GM12878 (cell line): ENCODE data around the gene NLGN1. TPM values are rescaled to one million over a fixed set of nuclear protein-coding genes. Genes with fewer than 3 reads are reported as not detected.

Experiments used
- ATAC-seq: fragments of 200-7000 bp; cut with Tn5 transposase; 3 replicates; pipeline ENCODE4 v1.9.1; 2020; ENCODE audit warnings: mild to moderate bottlenecking, moderate library complexity
- BruUV-seq: library from RNA; stranded (reverse); fragments of 400-500 nt; replicated peaks from 2 replicates; lab custom pipeline; 2021; lab: Mats Ljungman, UMichigan
- CTCF ChIA-PET: fragments of 300-600 bp; sonication (Branson Sonifier 250); formaldehyde crosslinking; extraction: SDS; loops from one replicate; lab custom pipeline; 2021; ENCODE audit warnings: inconsistent platforms; lab: Yijun Ruan, JAX
- POLR2A ChIA-PET: fragments of 350-600 bp; formaldehyde crosslinking; extraction: SDS; loops from one replicate; lab custom pipeline; 2021; ENCODE audit warnings: inconsistent platforms; lab: Charles Lee
- RAD21 ChIA-PET: fragments of 300-600 bp; sonication (Branson Sonifier 250); formaldehyde crosslinking; loops from one replicate; lab custom pipeline; 2023; ENCODE audit warnings: antibody characterized with exemption; ENCODE audit not compliant: unreplicated experiment; lab: Charles Lee
- SMC1A ChIA-PET: fragments of 300-600 bp; sonication (Branson Sonifier 250); formaldehyde crosslinking; loops from one replicate; lab custom pipeline; 2023; ENCODE audit not compliant: unreplicated experiment, uncharacterized antibody; lab: Charles Lee
- DNase-seq: peaks from one replicate; pipeline ENCODE4 v3.0.0-alpha.2; 2011; ENCODE audit warnings: low read depth, low spot score
- FAIRE-seq: peaks from 3 replicates; lab custom pipeline; 2011; peaks lifted over from hg19 to GRCh38; lab: Jason Lieb, UNC
- H2AFZ ChIP-seq: 2 replicates; pipeline ENCODE4 v1.6.0; 2011; ENCODE audit warnings: low read depth, low read length, control low read depth; ENCODE audit not compliant: control insufficient read depth
- H3K27ac ChIP-seq: 2 replicates; pipeline ENCODE4 v1.5.1; 2011; ENCODE audit warnings: control low read depth; ENCODE audit not compliant: control insufficient read depth, insufficient read depth
- H3K27me3 ChIP-seq, 2 experiments: replicated peaks in 1 of 2; 2 replicates each; pipeline versions ENCODE4 v1.6.0 to v1.6.1; 2011; ENCODE audit warnings: low read length in 1 of 2; ENCODE audit not compliant: control insufficient read depth in 2 of 2, insufficient read depth in 2 of 2
- H3K36me3 ChIP-seq, 2 experiments: 2 replicates each; pipeline ENCODE4 v1.5.1; 2011; ENCODE audit warnings: low read length in 1 of 2; ENCODE audit not compliant: control insufficient read depth in 2 of 2, insufficient read depth in 2 of 2
- H3K4me1 ChIP-seq: 2 replicates; pipeline ENCODE4 v1.6.1; 2011; ENCODE audit warnings: mild to moderate bottlenecking, low read length, moderate library complexity, mixed read lengths; ENCODE audit not compliant: control insufficient read depth, insufficient read depth
- H3K4me2 ChIP-seq: 2 replicates; pipeline ENCODE4 v1.6.0; 2011; ENCODE audit warnings: control low read depth; ENCODE audit not compliant: control insufficient read depth, insufficient read depth
- H3K4me3 ChIP-seq: fragments of 200-600 bp; sonication (generic); 2 replicates; pipeline ENCODE4 v1.5.1; 2016
- H3K79me2 ChIP-seq: 2 replicates; pipeline ENCODE4 v1.6.0; 2011; ENCODE audit warnings: low read length; ENCODE audit not compliant: control insufficient read depth, insufficient read depth
- H3K9ac ChIP-seq: 2 replicates; pipeline ENCODE4 v1.8.0; 2011; ENCODE audit warnings: low read length, control low read depth, mixed read lengths; ENCODE audit not compliant: control insufficient read depth, insufficient read depth
- H3K9me3 ChIP-seq: replicated peaks from 3 replicates; pipeline ENCODE4 v1.5.1; 2011; ENCODE audit warnings: mild to moderate bottlenecking, low read length; ENCODE audit not compliant: control insufficient read depth, insufficient read depth
- H4K20me1 ChIP-seq: 2 replicates; pipeline ENCODE4 v1.6.0; 2011; ENCODE audit not compliant: control insufficient read depth, insufficient read depth
- MYC ChIP-seq: IDR thresholded peaks from 2 replicates; pipeline ENCODE4 v1.6.1; 2011; ENCODE audit warnings: mild to moderate bottlenecking, low read length, moderate library complexity, inconsistent platforms; ENCODE audit not compliant: insufficient read depth, insufficient replicate concordance, insufficient read length, severe bottlenecking
- POLR2AphosphoS2 ChIP-seq: IDR thresholded peaks from 2 replicates; pipeline ENCODE4 v1.6.1; 2011; ENCODE audit warnings: low read depth, mild to moderate bottlenecking, low read length, improper control_type of control experiment, moderate library complexity
- SIN3A ChIP-seq: IDR thresholded peaks from 2 replicates; pipeline ENCODE4 v1.6.1; 2012; ENCODE audit warnings: low read depth, low read length, improper control_type of control experiment
- SMC3 ChIP-seq: IDR thresholded peaks from 2 replicates; pipeline ENCODE4 v1.6.1; 2011; ENCODE audit warnings: low read length, improper control_type of control experiment, borderline replicate concordance
- SPI1 ChIP-seq: IDR thresholded peaks from 2 replicates; pipeline ENCODE4 v1.6.1; 2011; ENCODE audit warnings: low read depth, mild to moderate bottlenecking, low read length, moderate library complexity, borderline replicate concordance; ENCODE audit not compliant: insufficient read depth
- TCF7 ChIP-seq: IDR thresholded peaks from 2 replicates; pipeline ENCODE4 v1.6.1; 2014; ENCODE audit warnings: antibody characterized with exemption, borderline replicate concordance
- YBX1 ChIP-seq: fragments of 450-650 bp; IDR thresholded peaks from 2 replicates; pipeline ENCODE4 v1.6.1; 2016; ENCODE audit warnings: antibody characterized with exemption
- WGBS: methylation state at CpG from one replicate; pipeline ENCODE4 v1.1.6; 2016; ENCODE audit warnings: low lambda C conversion rate; ENCODE audit not compliant: insufficient replicate concordance, insufficient coverage; ENCODE audit errors: missing lambda C conversion rate; 5-methylcytosine and 5-hydroxymethylcytosine counted together
- in situ Hi-C: fragments of 300-500 bp; cut with MboI; formaldehyde crosslinking; loops from 9 replicates; pipeline ENCODE4 v1.14.3; 2018; ENCODE audit warnings: mixed read lengths
- intact Hi-C: fragments of 100-400 bp; cut with micrococcal nuclease; formaldehyde crosslinking; loops from one replicate; pipeline ENCODE4 v1.14.2; 2022; ENCODE audit not compliant: unreplicated experiment
- polyA plus RNA-seq, 11 experiments: library from polyadenylated mRNA; depleted of rRNA in 4 of 11; unstranded in 6 of 11; stranded (reverse) in 5 of 11; fragments of >200 nt; fragmentation: Nextera tagmentation in 4 of 11; fragmentation: Illumina TruSeq in 1 of 11; extraction: Ambion mirVana in 4 of 11; extraction: Trizol in 1 of 11; gene quantifications; 1 replicate in 1 of 11; 2 replicates in 10 of 11; pipeline versions ENCODE4 v1.2.1 to v1.2.3, GENCODE V29; 2011 to 2016; ENCODE audit warnings: inconsistent platforms in 2 of 11, missing spikeins in 2 of 11, low read depth in 1 of 11
- total RNA-seq, 4 experiments: library from RNA; depleted of rRNA in 3 of 4; stranded (reverse); fragments of >200 nt in 3 of 4; fragmentation: Illumina TruSeq in 1 of 4; extraction: Trizol in 1 of 4; gene quantifications; 2 replicates each; pipeline versions ENCODE4 v1.2.1 to v1.2.3, GENCODE V29; 2013 to 2021
- TF ChIP-seq, protein P1 (sequence below): fragments of 450-650 bp; IDR thresholded peaks from 2 replicates; pipeline ENCODE4 v1.6.1; 2017; ENCODE audit warnings: antibody characterized with exemption, mild to moderate bottlenecking, moderate library complexity
- TF ChIP-seq, protein P2 (sequence below): fragments of 450-650 bp; IDR thresholded peaks from 2 replicates; pipeline ENCODE4 v1.6.1; 2014; ENCODE audit warnings: mild to moderate bottlenecking
- TF ChIP-seq, protein P3 (sequence below): fragments of 450-650 bp; IDR thresholded peaks from 2 replicates; pipeline ENCODE4 v1.6.1; 2017; ENCODE audit warnings: mild to moderate bottlenecking, moderate library complexity
- TF ChIP-seq, protein P4 (sequence below): fragments of 150-350 bp; IDR thresholded peaks from 2 replicates; pipeline ENCODE4 v1.6.1; 2016; ENCODE audit warnings: low read depth, low read length

The NLGN1 gene
- total and polyA plus RNA-seq, 10 of the 15 experiments (the other 5 are each of a cell fraction or from before 2014, with no cell fraction given): not detected

DNA sequence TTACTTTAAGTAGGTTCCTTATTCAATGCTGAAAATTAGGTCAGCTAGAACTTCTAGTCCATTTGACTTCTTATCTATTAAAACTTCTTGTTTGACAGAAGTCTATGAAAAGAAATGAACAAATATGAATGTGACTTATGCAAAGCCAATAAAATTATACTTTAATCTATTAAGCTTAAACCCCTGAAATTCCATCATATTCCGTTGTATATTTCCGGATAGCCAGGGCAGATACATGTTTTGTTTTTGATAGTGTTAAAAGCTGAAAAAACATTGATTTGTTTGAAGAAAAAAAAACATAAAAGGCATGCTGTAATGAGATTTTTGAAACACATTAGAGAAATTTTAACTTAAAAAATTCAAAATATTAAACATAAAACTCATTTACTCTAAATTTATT, 794.4 kb downstream of the NLGN1 start (continued):
- TF ChIP-seq TCF7 (no peak), SIN3A (no peak), YBX1 (no peak), SMC3 (no peak)
- TF ChIP-seq, all 136 proteins: peak for 0

DNA sequence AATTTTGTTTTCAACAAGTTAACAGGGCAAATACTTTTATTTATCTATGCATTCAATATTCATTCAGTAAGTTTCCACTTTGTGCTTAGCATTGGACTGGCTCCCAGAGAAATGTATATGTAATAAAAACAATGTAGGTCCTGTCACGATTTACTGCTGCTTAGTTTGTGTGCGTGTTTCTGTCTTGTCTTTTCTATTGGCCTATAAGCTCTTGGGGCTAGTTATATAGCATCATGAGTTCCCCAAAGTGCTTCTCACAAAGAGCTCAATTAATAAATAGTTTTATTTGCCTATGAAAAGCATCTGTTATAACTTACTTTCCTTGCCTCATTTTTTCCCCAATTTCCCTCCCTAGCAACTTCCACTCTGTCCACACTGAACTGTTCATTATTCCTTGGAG, 794.9 kb downstream of the NLGN1 start:
- BruUV-seq: no TSS peak
- 54% methylated on average over 2 of the region's 2 CpGs for WGBS
- H4K20me1 ChIP-seq: no peaks in the 10 kb centered on the region
- no peak for FAIRE-seq
- H3K27me3 ChIP-seq: no peaks in the 10 kb centered on the region
- no peak overlapping the region for H3K4me2 ChIP-seq
- H3K4me3 ChIP-seq: no peak overlapping the region
- no peaks in the 10 kb centered on the region for H3K9me3 ChIP-seq
- in situ Hi-C loops (no loop called here), intact Hi-C loops (no loop called here)
- ATAC-seq: no peak
- no peak for DNase-seq
- H3K36me3 ChIP-seq: no peaks in the 10 kb centered on the region
- no peak overlapping the region for H3K27ac ChIP-seq
- H3K79me2 ChIP-seq: no peaks in the 10 kb centered on the region
- H3K9ac ChIP-seq: no peak overlapping the region
- no peaks in the 10 kb centered on the region for H3K4me1 ChIP-seq
- no peak overlapping the region for H2AFZ ChIP-seq
- POLR2A ChIA-PET: no interaction called here
- SMC1A ChIA-PET: interaction anchor here (0.6 to 1.3 kb wide), 2 partner anchors 9 to 335 kb away, joined by 3 to 5 read pairs; no protein-coding TSS in a partner anchor
- CTCF ChIA-PET: no interaction called here
- RAD21 ChIA-PET: no interaction called here
- TF ChIP-seq, protein P1, sequence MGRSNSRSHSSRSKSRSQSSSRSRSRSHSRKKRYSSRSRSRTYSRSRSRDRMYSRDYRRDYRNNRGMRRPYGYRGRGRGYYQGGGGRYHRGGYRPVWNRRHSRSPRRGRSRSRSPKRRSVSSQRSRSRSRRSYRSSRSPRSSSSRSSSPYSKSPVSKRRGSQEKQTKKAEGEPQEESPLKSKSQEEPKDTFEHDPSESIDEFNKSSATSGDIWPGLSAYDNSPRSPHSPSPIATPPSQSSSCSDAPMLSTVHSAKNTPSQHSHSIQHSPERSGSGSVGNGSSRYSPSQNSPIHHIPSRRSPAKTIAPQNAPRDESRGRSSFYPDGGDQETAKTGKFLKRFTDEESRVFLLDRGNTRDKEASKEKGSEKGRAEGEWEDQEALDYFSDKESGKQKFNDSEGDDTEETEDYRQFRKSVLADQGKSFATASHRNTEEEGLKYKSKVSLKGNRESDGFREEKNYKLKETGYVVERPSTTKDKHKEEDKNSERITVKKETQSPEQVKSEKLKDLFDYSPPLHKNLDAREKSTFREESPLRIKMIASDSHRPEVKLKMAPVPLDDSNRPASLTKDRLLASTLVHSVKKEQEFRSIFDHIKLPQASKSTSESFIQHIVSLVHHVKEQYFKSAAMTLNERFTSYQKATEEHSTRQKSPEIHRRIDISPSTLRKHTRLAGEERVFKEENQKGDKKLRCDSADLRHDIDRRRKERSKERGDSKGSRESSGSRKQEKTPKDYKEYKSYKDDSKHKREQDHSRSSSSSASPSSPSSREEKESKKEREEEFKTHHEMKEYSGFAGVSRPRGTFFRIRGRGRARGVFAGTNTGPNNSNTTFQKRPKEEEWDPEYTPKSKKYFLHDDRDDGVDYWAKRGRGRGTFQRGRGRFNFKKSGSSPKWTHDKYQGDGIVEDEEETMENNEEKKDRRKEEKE: no peak
- TF ChIP-seq, protein P2, sequence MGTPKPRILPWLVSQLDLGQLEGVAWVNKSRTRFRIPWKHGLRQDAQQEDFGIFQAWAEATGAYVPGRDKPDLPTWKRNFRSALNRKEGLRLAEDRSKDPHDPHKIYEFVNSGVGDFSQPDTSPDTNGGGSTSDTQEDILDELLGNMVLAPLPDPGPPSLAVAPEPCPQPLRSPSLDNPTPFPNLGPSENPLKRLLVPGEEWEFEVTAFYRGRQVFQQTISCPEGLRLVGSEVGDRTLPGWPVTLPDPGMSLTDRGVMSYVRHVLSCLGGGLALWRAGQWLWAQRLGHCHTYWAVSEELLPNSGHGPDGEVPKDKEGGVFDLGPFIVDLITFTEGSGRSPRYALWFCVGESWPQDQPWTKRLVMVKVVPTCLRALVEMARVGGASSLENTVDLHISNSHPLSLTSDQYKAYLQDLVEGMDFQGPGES: no peak
- TF ChIP-seq MYC: no peak
- TF ChIP-seq SPI1: no peak
- TF ChIP-seq, protein P3, sequence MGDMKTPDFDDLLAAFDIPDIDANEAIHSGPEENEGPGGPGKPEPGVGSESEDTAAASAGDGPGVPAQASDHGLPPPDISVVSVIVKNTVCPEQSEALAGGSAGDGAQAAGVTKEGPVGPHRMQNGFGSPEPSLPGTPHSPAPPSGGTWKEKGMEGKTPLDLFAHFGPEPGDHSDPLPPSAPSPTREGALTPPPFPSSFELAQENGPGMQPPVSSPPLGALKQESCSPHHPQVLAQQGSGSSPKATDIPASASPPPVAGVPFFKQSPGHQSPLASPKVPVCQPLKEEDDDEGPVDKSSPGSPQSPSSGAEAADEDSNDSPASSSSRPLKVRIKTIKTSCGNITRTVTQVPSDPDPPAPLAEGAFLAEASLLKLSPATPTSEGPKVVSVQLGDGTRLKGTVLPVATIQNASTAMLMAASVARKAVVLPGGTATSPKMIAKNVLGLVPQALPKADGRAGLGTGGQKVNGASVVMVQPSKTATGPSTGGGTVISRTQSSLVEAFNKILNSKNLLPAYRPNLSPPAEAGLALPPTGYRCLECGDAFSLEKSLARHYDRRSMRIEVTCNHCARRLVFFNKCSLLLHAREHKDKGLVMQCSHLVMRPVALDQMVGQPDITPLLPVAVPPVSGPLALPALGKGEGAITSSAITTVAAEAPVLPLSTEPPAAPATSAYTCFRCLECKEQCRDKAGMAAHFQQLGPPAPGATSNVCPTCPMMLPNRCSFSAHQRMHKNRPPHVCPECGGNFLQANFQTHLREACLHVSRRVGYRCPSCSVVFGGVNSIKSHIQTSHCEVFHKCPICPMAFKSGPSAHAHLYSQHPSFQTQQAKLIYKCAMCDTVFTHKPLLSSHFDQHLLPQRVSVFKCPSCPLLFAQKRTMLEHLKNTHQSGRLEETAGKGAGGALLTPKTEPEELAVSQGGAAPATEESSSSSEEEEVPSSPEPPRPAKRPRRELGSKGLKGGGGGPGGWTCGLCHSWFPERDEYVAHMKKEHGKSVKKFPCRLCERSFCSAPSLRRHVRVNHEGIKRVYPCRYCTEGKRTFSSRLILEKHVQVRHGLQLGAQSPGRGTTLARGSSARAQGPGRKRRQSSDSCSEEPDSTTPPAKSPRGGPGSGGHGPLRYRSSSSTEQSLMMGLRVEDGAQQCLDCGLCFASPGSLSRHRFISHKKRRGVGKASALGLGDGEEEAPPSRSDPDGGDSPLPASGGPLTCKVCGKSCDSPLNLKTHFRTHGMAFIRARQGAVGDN: no peak
- TF ChIP-seq SMC3: no peak
- no peak for TF ChIP-seq POLR2AphosphoS2
- TF ChIP-seq, protein P4, sequence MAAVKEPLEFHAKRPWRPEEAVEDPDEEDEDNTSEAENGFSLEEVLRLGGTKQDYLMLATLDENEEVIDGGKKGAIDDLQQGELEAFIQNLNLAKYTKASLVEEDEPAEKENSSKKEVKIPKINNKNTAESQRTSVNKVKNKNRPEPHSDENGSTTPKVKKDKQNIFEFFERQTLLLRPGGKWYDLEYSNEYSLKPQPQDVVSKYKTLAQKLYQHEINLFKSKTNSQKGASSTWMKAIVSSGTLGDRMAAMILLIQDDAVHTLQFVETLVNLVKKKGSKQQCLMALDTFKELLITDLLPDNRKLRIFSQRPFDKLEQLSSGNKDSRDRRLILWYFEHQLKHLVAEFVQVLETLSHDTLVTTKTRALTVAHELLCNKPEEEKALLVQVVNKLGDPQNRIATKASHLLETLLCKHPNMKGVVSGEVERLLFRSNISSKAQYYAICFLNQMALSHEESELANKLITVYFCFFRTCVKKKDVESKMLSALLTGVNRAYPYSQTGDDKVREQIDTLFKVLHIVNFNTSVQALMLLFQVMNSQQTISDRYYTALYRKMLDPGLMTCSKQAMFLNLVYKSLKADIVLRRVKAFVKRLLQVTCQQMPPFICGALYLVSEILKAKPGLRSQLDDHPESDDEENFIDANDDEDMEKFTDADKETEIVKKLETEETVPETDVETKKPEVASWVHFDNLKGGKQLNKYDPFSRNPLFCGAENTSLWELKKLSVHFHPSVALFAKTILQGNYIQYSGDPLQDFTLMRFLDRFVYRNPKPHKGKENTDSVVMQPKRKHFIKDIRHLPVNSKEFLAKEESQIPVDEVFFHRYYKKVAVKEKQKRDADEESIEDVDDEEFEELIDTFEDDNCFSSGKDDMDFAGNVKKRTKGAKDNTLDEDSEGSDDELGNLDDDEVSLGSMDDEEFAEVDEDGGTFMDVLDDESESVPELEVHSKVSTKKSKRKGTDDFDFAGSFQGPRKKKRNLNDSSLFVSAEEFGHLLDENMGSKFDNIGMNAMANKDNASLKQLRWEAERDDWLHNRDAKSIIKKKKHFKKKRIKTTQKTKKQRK: no peak
